B cell (primary cell): ENCODE results near the gene BBS7. TPM values are rescaled to one million over a fixed set of nuclear protein-coding genes. Genes with fewer than 3 reads are reported as not detected.

Experiments used
- ATAC-seq: fragments of 200-7000 bp; cut with Tn5 transposase; one replicate; pipeline ENCODE4 v1.10.0; 2021; ENCODE audit warnings: low read depth, mild to moderate bottlenecking, moderate number of reproducible peaks, moderate library complexity
- CTCF ChIA-PET: fragments of 350-600 bp; sonication (Branson Sonifier 250); formaldehyde crosslinking; loops from one replicate; lab custom pipeline; 2021; ENCODE audit warnings: antibody characterized with exemption, inconsistent platforms; lab: Charles Lee
- POLR2A ChIA-PET: fragments of 350-600 bp; sonication (Branson Sonifier 250); formaldehyde crosslinking; loops from one replicate; lab custom pipeline; 2021; ENCODE audit warnings: antibody characterized with exemption; lab: Charles Lee
- DNase-seq: peaks from one replicate; pipeline ENCODE4 v3.0.0; 2013
- H2AFZ ChIP-seq: 2 replicates; pipeline ENCODE4 v1.6.1; 2012; ENCODE audit warnings: mild to moderate bottlenecking, low read depth, low read length; ENCODE audit not compliant: insufficient read depth, poor library complexity, severe bottlenecking
- H3K27ac ChIP-seq, 2 donors: 1 replicate in 1 of 2; 2 replicates in 1 of 2; pipeline ENCODE4 v1.5.1; 2012 to 2013; ENCODE audit warnings: low read length in 2 of 2, mild to moderate bottlenecking in 2 of 2, moderate library complexity in 1 of 2
- H3K27me3 ChIP-seq, 4 experiments: fragments of 200-600 bp in 1 of 4; sonication (generic) in 1 of 4; replicated peaks in 1 of 4; 1 replicate in 2 of 4; 2 replicates in 2 of 4; pipeline versions ENCODE4 v1.6.1 to v1.7.0; 2013 to 2016; ENCODE audit warnings: low read length in 3 of 4, mild to moderate bottlenecking in 2 of 4, mixed read lengths in 1 of 4, moderate library complexity in 1 of 4; ENCODE audit not compliant: insufficient read depth in 4 of 4, control insufficient read depth in 3 of 4; ENCODE audit errors: control extremely low read depth in 1 of 4
- H3K36me3 ChIP-seq, 2 experiments: replicated peaks in 1 of 2; 1 replicate in 1 of 2; 2 replicates in 1 of 2; pipeline versions ENCODE4 v1.6.1 to v1.7.1; 2013; ENCODE audit warnings: low read length in 1 of 2; ENCODE audit not compliant: insufficient read depth in 2 of 2, control insufficient read depth in 1 of 2; ENCODE audit errors: control extremely low read depth in 1 of 2, extremely low read depth in 1 of 2
- H3K4me1 ChIP-seq, 2 donors: fragments of 200-600 bp in 1 of 2; sonication (generic) in 1 of 2; 1 replicate in 1 of 2; 2 replicates in 1 of 2; pipeline versions ENCODE4 v1.5.1 to v1.6.1; 2013 to 2017; ENCODE audit warnings: low read length in 2 of 2; ENCODE audit not compliant: control insufficient read depth in 2 of 2, insufficient read depth in 2 of 2
- H3K4me2 ChIP-seq: replicated peaks from 2 replicates; pipeline ENCODE3; 2012; ENCODE audit warnings: mild to moderate bottlenecking, low read depth, low read length; ENCODE audit not compliant: poor library complexity, severe bottlenecking
- H3K4me3 ChIP-seq, 5 experiments: fragments of 200-600 bp in 1 of 5; sonication (generic) in 1 of 5; 1 replicate in 3 of 5; 2 replicates in 2 of 5; pipeline versions ENCODE4 v1.5.1 to v1.7.0; 2011 to 2016; ENCODE audit warnings: low read length in 4 of 5, mild to moderate bottlenecking in 4 of 5, low read depth in 2 of 5, control low read depth in 1 of 5, moderate library complexity in 1 of 5; ENCODE audit not compliant: insufficient read depth in 1 of 5; ENCODE audit errors: control extremely low read depth in 1 of 5, extremely low read depth in 1 of 5
- H3K79me2 ChIP-seq: fragments of 200-600 bp; sonication (generic); one replicate; pipeline ENCODE4 v1.6.0; 2016; ENCODE audit warnings: low read length; ENCODE audit not compliant: control insufficient read depth, insufficient read depth
- H3K9ac ChIP-seq: fragments of 200-600 bp; sonication (generic); 2 replicates; pipeline ENCODE4 v1.6.1; 2017; ENCODE audit warnings: mild to moderate bottlenecking, low read length, moderate library complexity
- H3K9me3 ChIP-seq, 3 donors: one replicate each; pipeline versions ENCODE4 v1.6.1 to v1.7.1; 2013; ENCODE audit warnings: low read length in 2 of 3; ENCODE audit not compliant: control insufficient read depth in 2 of 3, insufficient read depth in 1 of 3; ENCODE audit errors: control extremely low read depth in 1 of 3
- H4K20me1 ChIP-seq: 2 replicates; pipeline ENCODE4 v1.6.0; 2012; ENCODE audit warnings: mild to moderate bottlenecking, low read length; ENCODE audit not compliant: insufficient read depth, control insufficient read depth, poor library complexity, severe bottlenecking
- H3K27ac Mint-ChIP-seq: one replicate; pipeline ENCODE4 v1.8.0; 2021; ENCODE audit warnings: mixed read lengths
- H3K27me3 Mint-ChIP-seq: one replicate; pipeline ENCODE4 v1.8.0; 2021; ENCODE audit warnings: mixed read lengths
- H3K4me1 Mint-ChIP-seq: one replicate; pipeline ENCODE4 v1.8.0; 2021; ENCODE audit warnings: mixed read lengths
- H3K4me3 Mint-ChIP-seq: one replicate; pipeline ENCODE4 v1.8.0; 2021; ENCODE audit warnings: mixed read lengths
- H3K9me3 Mint-ChIP-seq: one replicate; pipeline ENCODE4 v1.8.0; 2022; ENCODE audit warnings: mixed read lengths; ENCODE audit not compliant: insufficient read depth
- CTCF ChIP-seq: fragments of 200-600 bp; IDR thresholded peaks from one replicate; pipeline ENCODE4 v1.8.0; 2022; ENCODE audit warnings: antibody characterized with exemption, mild to moderate bottlenecking
- EZH2 ChIP-seq: IDR thresholded peaks from 2 replicates; pipeline ENCODE4 v1.6.1; 2012; ENCODE audit warnings: borderline replicate concordance, low read depth, mild to moderate bottlenecking, moderate library complexity, low read length; ENCODE audit not compliant: insufficient read depth, poor library complexity, severe bottlenecking
- WGBS: methylation state at CpG from one replicate; pipeline ENCODE4 v1.1.5; 2013; ENCODE audit warnings: missing lambda C conversion rate; ENCODE audit not compliant: insufficient coverage; 5-methylcytosine and 5-hydroxymethylcytosine counted together
- intact Hi-C: fragments of 100-400 bp; cut with micrococcal nuclease; formaldehyde crosslinking; loops from one replicate; pipeline ENCODE4 v1.10.0; 2022
- polyA plus RNA-seq: library from polyadenylated mRNA; depleted of rRNA; stranded (reverse); fragments of >200 nt; gene quantifications from 2 replicates; pipeline ENCODE4 v1.2.3, GENCODE V29; 2012
- total RNA-seq, 2 donors: library from RNA; stranded (reverse); fragments of 120-200 nt in 1 of 2; gene quantifications; 1 replicate in 1 of 2; 2 replicates in 1 of 2; pipeline versions ENCODE4 v1.2.3 to v1.2.4, GENCODE V29; 2013 to 2022

BBS7 gene
- total and polyA plus RNA-seq, 2 donors (not counting 1 experiment from before 2014, with no cell fraction given), result 4.3 to 9.1 TPM

- 0% methylated on average over 39 of the region's 48 CpGs for WGBS
- intact Hi-C loops, result loop anchor here (1.0 to 5.0 kb wide), 5 partner anchors 22 to 931 kb away; partner anchors contain the start of genes BBS12, BBS7, BLTP1 and CCNA2
- H4K20me1 ChIP-seq, result no peaks in the 10 kb centered on the region
Observed at GRCh38 chr4:121800961-121801714, 69.1 kb downstream of the BBS7 start, which contains the start of gene EXOSC9. Gene EXOSC9, plus strand, starts transcription at chr4:121801323. Its CDS starts 102 bp downstream, at chr4:121801425.

More at GRCh38 chr4:121800961-121801714, 69.1 kb downstream of the BBS7 start, which contains the start of gene EXOSC9:
- Mint-ChIP-seq H3K4me3 (peak within 1 kb of the TSS; percentile 96), H3K9me3 (no peaks in the 10 kb centered on the region), H3K4me1 (peaks cover 39% of the 10 kb centered on the region), H3K27ac (peak within 1 kb of the TSS; percentile 98), H3K27me3 (no peaks in the 10 kb centered on the region)
- Histone ChIP-seq H3K9me3 (no peaks in the 10 kb centered on the region), H3K36me3 (peaks cover 1 to 29% of the 10 kb centered on the region in 2 experiments), H3K27me3 (no peaks in the 10 kb centered on the region), H3K9ac (peak within 1 kb of the TSS; percentile 97), H3K4me2 (peak within 1 kb of the TSS; percentile 81), H2AFZ (peak within 1 kb of the TSS; percentile 96), H3K27ac (peak within 1 kb of the TSS; percentile 88 to 97), H3K79me2 (peaks cover 14% of the 10 kb centered on the region), H3K4me3 (peak within 1 kb of the TSS; percentile 64 to 99 (median 93)), H3K4me1 (peaks cover 8 to 15% of the 10 kb centered on the region in 2 donors)
- CTCF ChIA-PET, result no interaction called here
- no peak for TF ChIP-seq CTCF
- TF ChIP-seq EZH2, result no peak
- peak; percentile 97 for DNase-seq
- ATAC-seq, result peak; percentile 76
- POLR2A ChIA-PET, result interaction anchor here (0.6 to 1.3 kb wide), 2 partner anchors 23 to 1646 kb away, joined by 4 to 7 read pairs; partner anchors contain the start of gene CCNA2
